GM21367 (cell line): ENCODE measurements around the gene FAM185A.
"Not testable (repeated sequence)": the region's sequence is repeated elsewhere in the genome, so short reads cannot be mapped to it uniquely, and the experiment has no call there.

Experiments used
- ATAC-seq: cut with Tn5 transposase; IDR thresholded peaks from one replicate; pipeline ENCODE4 v1.9.1; 2021; ENCODE audit not compliant: unreplicated experiment

The FAM185A gene

DNA sequence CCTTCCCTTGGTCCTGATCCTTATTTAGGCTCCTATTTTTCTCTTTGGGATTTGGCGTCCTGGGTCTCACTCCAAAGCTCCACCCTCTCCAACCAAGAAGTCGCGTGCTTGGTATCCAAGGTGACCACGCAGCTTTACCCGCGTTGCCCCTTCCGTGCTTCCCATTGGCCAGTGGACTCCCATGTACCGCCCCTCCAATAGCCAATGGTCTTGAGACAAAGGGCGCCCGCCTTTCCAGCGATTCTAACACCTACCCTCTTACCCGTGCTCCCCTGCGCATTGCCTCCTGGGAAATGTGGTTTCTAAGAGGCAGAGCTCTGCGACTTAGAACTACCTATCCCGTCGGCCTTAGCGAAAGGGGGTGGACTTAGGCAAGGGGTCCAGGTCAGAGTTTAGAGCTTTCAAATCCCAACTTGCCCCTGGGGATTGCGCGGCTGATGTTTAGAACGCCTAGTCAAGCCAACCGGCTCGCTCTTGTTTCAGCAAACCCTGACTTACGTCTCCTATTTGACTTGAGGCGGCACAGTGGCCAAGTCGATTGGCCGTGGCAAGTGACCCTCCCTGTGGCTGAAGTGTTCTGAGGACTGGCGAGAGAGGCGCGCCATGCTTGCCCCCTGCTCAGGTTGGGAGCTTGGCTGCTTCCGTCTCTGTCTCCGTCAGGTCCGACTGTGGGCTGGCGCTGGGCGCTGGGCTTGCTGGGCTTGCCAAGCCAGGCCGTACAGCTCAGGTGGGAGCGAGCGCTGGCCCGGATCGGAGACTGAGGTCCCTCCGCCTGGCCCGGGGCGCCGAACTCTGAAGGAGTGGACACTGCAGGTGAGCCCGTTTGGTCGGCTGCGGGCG, at the start of gene FAM185A:
FAM185A (plus strand) TSS at position 395 of the 840 bp plus-strand sequence; CDS start at position 604, 209 bp downstream.
- ATAC-seq: peak; percentile 97

DNA sequence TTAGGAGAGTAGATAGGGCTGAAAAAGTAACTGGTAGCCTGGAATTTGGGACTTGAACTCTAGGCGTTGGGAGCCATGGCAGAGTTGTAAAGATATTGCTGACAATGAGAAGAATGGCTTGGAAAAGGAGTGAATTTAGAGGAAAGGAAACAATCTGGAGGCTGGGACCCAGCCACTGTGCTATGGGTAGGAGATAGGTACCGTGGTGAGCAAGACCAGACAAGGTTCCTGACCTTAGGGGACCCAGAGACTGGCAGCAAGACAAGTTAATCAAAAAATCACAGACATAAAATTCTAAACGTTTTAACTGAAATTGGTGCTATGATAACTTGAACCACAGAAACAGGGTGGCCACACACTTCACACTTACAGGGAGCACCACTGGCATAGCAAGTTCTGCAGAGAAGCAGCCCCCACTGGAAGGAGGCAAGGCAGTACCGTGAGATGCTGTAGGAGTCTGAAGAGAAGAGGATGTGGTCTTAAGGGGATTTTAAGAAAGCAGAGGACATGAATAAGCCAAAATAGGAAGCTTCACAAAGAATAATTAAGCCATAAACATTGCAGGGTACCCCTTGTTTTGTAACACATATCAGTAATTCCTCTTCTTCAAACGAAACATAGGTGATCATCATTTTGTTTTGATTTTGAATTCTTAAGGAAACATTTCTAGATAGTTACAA, 35.6 kb upstream of the FAM185A start:
- ATAC-seq: peak; percentile 70

DNA sequence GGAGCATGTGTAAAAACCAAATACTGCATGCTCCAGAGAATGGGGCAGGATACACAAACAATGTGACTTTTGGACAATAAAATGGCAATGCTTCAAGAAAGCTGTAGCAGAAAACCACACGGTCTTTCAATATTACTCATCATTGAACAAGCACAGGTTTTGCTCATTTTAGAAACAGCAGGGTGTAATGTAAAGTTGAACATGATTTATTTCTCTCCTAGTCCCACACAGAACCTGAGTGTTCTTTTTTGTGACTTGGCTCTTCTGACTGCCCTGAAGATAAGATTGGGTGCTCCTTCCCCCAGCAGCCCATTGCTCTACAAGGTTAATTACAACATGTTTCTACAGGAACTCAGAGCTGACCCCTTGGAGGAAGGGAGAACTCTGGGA, 35.1 kb upstream of the FAM185A start:
- ATAC-seq: peak; percentile 62

DNA sequence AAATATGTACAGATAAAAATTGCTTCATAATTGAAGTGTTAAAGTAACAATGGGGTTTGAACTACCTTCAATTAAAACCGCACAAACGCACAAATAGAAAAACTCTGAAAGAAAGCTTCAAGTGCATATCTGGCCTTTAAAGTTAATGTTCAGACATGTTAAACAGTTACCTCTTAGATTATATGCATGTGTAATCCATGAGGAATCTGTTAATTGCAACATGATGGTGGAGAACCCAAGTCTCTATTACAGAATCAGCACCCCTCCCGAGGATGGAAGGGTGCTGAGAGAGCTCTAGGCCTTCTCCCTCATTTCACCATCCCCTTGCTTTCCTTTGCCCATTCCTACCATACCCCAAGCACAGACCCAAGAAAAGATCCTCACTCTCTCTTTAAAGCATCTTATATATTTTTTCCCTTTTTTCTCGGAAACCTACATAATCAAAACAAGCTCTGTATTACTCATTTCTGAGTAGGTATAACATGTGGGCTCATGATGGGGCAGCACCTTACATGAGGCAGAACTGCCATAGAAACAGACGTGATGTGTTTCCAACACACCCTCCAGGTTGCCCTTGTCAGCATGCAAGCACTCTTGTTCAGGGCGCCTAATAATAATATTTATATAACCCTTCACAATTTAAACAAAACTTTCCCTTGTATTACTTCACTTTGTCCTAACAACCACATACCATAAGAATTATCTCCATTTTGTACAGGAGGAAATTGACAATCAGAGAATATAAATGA, 33.9 kb upstream of the FAM185A start:
- not testable (repeated sequence) for ATAC-seq

DNA sequence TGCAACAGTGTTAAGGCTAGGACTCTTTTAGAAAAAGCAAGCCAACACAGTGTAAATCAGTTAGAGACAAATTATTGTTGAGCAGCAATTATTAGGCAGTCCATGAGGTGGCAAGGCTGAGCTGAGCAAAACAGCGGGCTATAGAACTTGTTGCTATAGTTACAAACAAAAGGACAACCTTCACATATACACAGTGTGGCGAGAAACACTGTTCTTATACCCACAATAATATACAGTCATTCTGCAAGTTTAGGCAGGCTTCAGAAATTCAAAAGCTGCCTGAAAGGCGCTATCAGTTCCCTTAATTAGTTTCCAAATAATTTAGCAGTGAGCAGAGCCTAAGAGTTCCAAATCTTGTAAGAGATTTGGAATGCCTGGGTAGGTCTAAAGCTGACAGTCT, 33.1 kb upstream of the FAM185A start:
- ATAC-seq: peak; percentile 36

- not testable (repeated sequence) for ATAC-seq
Measured at GRCh38 chr7:102718491-102718890, 30.3 kb upstream of the FAM185A start.

DNA sequence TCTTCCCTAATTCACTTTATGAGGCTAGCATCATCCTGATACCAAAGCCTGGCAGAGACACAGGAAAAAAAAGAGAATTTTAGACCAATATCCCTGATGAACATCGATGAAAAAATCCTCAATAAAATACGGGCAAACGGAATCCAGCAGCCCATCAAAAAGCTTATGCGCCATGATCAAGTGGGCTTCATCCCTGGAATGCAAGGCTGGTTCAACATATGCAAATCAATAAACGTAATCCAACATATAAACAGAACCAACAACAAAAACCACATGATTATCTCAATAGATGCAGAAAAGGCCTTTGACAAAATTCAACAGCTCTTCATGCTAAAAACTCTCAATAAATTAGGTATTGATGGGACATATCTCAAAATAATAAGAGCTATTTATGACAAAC, 22.6 kb upstream of the FAM185A start:
- not testable (repeated sequence) for ATAC-seq

- not testable (repeated sequence) for ATAC-seq
Measured at GRCh38 chr7:102729670-102730069, 19.1 kb upstream of the FAM185A start.

DNA sequence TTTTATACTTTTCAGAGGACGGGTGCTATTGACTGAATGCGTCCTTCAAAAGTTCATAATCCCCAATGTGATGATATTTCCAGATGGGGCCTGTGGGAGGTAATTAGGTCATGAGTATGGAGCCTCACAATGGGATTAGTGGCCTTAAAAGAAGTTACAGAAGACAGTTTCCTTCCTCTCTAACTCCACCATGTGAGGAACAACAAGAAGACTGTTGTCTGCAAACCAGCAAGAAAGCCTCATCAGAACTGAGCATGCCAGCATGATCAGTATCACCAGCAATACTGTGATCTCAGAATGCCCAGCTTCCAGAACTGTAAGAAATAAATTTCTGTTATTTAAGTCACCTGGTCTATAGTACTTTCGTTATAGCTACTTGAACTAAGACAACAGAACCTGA, 18.4 kb upstream of the FAM185A start:
- ATAC-seq: not testable (repeated sequence)

DNA sequence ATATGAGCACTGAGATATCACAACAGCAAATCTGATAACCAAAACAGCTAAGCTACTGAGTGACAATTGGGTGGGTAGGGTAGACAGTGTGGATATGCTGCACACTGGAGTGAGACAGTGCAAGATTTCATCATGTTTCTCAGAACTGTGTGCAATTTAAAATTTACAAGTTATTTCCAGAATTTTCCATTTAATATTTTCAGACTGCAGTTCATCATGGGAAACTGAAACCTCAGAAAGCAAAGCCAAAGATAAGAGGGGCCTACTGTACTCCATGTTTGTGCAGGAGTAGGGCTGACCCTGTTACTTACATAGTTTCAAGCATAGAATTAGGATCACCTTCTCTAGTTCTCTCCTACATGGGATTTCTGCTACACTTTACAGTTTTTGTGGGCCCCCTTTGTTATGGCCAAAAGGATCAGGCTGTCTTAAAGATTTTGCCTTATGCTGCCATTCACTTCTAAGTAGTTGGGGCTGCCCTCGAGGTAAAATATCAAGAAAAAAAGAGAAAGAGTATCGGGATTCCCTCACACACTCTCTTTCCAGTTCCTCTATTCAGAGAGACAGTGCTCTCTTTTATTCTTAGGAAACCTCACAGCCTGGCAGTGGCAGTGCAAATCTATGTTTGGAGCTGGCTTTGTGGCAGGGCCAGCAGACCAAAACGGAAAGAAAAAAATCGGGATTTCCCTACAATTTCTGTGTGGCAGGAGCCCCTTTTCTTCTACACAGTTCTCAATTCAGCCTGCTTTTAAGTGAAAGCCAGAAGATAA, 6.6 kb upstream of the FAM185A start:
- not testable (repeated sequence) for ATAC-seq

DNA sequence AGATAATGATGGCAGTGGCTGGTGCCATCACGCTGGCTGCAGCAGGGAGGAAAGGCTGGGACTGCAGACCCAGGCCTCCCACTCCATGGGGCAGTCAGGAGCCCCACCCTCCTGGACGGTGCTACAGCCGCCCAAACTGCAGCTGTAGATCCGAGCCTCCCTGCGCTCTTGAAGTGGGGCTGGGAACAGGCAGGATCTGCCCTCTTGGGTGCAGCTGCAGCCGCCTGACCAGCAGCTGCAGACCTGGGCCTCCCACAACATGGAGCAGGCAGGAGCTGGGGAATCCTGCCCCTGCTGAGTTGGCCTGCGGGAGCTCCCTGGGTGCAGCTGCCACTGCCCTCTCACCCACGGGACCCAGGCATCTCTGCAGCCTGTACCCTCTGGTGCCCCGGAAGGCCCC, 4.9 kb upstream of the FAM185A start:
- ATAC-seq: not testable (repeated sequence)

DNA sequence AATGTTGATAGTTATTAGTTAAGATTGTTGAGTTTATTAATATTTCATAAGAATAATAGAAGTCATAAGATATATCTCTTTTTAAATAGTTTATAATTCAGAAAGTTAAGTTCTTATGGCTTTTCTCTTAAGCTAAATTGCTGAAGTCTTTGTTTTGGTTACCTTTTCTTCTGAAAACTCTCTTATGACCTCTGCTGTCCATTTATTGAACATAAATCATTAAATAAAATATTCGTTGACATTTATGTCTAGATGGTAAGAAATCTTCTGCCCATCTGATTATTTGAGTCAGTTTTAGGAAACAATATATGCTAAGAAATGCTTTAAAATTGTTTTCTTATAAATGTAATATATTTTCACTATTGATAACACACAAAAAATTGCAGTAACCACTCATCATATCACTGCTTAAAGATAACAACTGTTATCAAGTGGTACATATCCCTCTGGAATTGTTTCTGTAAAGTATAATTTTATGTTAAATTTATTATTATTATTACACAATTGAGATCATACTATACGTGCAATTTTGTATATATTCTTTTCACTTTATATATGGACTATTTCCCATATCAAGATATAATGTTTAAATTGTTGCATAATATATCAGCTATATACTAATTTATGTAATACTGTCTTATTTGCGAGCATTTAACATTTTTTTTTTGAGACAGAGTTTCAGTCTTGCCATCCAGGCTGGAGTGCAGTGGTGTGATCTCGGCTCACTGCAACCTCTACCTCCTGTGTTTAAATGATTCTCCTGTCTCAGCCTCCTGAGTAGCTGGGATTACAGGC, 3.1 kb upstream of the FAM185A start:
- ATAC-seq: not testable (repeated sequence)

GRCh38 chr7:102749445-102749786, 617 bp downstream of the FAM185A start:
- ATAC-seq: not testable (repeated sequence)

- ATAC-seq: not testable (repeated sequence)
Measured at GRCh38 chr7:102758227-102758626, 9.4 kb downstream of the FAM185A start.

GRCh38 chr7:102759934-102760333, 11.1 kb downstream of the FAM185A start:
- ATAC-seq: not testable (repeated sequence)

- ATAC-seq: not testable (repeated sequence)
Measured at GRCh38 chr7:102761234-102761633, 12.4 kb downstream of the FAM185A start.

DNA sequence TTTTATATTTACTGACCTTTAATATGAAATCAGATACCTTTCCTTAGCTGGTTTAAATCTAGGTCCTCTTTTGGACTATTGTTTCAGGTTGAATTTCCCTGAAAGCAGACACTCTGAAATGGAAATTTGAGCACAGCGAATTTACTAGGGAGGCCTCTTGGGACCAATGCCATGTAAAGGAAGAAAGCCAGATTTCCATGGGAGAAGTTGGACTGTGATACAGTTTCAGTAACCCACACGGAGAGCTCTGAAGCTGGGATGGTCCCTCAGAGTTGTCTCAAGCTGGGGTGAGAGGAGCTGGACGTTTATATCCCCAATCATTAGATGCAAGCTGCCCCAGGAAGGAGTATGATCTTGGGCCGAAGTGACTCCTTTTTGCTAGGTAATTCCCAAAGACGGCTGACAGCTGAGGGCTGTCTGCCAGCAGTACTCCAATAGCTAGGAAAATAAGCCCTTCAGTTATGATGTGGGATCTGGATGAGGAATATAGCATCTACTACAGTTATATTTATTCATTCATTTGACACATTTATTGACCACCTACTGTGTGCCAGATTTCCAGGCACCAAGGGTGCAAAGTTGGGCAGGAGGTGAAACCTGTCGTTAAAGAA, 14.6 kb downstream of the FAM185A start:
- ATAC-seq: not testable (repeated sequence)

DNA sequence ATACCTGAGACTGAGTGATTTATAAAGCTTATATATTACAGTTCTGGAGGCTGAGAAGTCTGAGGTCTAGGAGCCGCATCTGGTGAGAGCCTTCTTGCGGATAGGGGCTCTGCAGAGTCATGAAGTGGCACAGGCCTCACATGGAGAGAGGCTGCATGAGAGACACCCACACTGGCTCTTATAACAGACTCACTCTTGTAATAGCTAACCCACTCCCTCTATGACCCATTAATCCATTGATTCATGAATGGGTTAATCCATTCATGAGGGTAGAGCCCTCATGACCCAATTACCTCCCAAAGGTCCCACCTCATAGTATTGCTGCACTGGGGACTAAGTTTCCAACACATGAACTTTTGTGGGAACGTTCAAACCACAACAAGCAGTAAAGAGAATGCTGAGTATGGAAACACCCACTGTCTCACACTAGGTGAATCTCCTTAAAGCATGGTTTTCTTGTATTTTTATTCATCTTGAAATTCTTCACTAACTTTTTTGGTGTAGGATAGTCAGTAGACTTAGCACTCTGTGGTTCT, 20.9 kb downstream of the FAM185A start:
- not testable (repeated sequence) for ATAC-seq

DNA sequence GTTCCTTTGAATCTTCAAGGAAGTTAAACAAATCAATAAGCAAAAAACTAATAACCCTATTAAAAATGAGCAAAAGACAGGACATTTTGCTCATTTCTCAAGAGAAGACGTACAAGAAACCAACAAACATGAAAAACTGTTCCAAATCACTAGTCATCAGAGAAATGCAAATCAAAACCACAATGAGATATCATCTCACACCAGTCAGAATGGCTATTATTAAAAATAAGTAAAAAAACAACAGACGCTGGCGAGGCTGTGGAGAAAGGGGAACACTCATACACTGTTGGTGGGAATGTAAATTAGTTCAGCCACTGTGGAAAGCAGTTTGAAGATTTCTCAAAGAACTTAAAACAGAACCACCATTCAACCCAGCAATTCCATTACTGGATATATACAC, 21.7 kb downstream of the FAM185A start:
- ATAC-seq: peak; percentile 47
